Activated CD8-positive, alpha-beta memory T cell treated with anti-CD3 and anti-CD28 coated beads for 36 hours (primary cell): ENCODE results near the gene HK2. TPM values are rescaled to one million over a fixed set of nuclear protein-coding genes. Genes with fewer than 3 reads are reported as not detected.
"Not testable (repeated sequence)": the region's sequence is repeated elsewhere in the genome, so short reads cannot be mapped to it uniquely, and the experiment has no call there.

Source experiments
- CTCF ChIA-PET: fragments of 350-600 bp; sonication (Branson Sonifier 250); formaldehyde crosslinking; loops from one replicate; lab custom pipeline; 2021; ENCODE audit warnings: antibody characterized with exemption; lab: Charles Lee
- POLR2A ChIA-PET: fragments of 350-600 bp; sonication (Branson Sonifier 250); formaldehyde crosslinking; loops from one replicate; lab custom pipeline; 2021; ENCODE audit warnings: antibody characterized with exemption; lab: Charles Lee
- total RNA-seq, 2 experiments: library from RNA; stranded (reverse); gene quantifications; one replicate each; pipeline ENCODE4 v1.2.3, GENCODE V29; 2021

Gene HK2
- total RNA-seq, 2 experiments from 2014 or later = 104 to 107 TPM

- CTCF ChIA-PET = no interaction called here
- POLR2A ChIA-PET = no interaction called here
Observed at GRCh38 chr2:74887960-74888700, 54.2 kb downstream of the HK2 start.

- ChIA-PET POLR2A (no interaction called here), CTCF (no interaction called here)
Observed at GRCh38 chr2:74889159-74889558, 55.2 kb downstream of the HK2 start.

- POLR2A ChIA-PET = no interaction called here
- CTCF ChIA-PET = no interaction called here
Observed at GRCh38 chr2:74890711-74891110, 56.8 kb downstream of the HK2 start.

- ChIA-PET CTCF (no interaction called here), POLR2A (no interaction called here)
Observed at GRCh38 chr2:74891136-74891764, 57.3 kb downstream of the HK2 start.

- CTCF ChIA-PET, POLR2A ChIA-PET: not testable (repeated sequence)
Observed at GRCh38 chr2:74891816-74892215, 57.9 kb downstream of the HK2 start.

GRCh38 chr2:74892609-74893008 lies 58.7 kb downstream of the HK2 start:
- ChIA-PET POLR2A (no interaction called here), CTCF (no interaction called here)

GRCh38 chr2:74893332-74893731 lies 59.4 kb downstream of the HK2 start:
- ChIA-PET CTCF (no interaction called here), POLR2A (no interaction called here)

- CTCF ChIA-PET = no interaction called here
- POLR2A ChIA-PET = interaction anchor here (0.5 kb wide), 1 partner anchor 70 kb away, joined by 3 read pairs; no protein-coding TSS in a partner anchor
Observed at GRCh38 chr2:74894272-74894981, 60.5 kb downstream of the HK2 start.

GRCh38 chr2:74895001-74895400 lies 61.1 kb downstream of the HK2 start:
- ChIA-PET POLR2A (no interaction called here), CTCF (no interaction called here)

- POLR2A ChIA-PET = no interaction called here
- CTCF ChIA-PET = no interaction called here
Observed at GRCh38 chr2:74896232-74896631, 62.3 kb downstream of the HK2 start.

GRCh38 chr2:74900225-74900624 lies 66.3 kb downstream of the HK2 start:
- CTCF ChIA-PET = interaction anchor here (0.7 kb wide), 2 partner anchors 185 to 771 kb away, joined by 4 to 5 read pairs; no protein-coding TSS in a partner anchor
- POLR2A ChIA-PET = interaction anchor here (0.6 kb wide), 1 partner anchor 681 kb away, joined by 5 read pairs; no protein-coding TSS in a partner anchor

GRCh38 chr2:74902281-74902860 lies 68.4 kb downstream of the HK2 start:
- ChIA-PET CTCF (no interaction called here), POLR2A (no interaction called here)

- POLR2A ChIA-PET = no interaction called here
- CTCF ChIA-PET = no interaction called here
Observed at GRCh38 chr2:74906395-74906794, 72.5 kb downstream of the HK2 start.

- POLR2A ChIA-PET = not testable (repeated sequence)
- CTCF ChIA-PET = interaction anchor here (0.6 to 1.1 kb wide), 2 partner anchors 12 to 391 kb away, joined by 3 read pairs; no protein-coding TSS in a partner anchor
Observed at GRCh38 chr2:74907560-74907959, 73.6 kb downstream of the HK2 start.

- ChIA-PET CTCF (interaction anchor here (1.1 kb wide), 1 partner anchor 10 kb away, joined by 3 read pairs; no protein-coding TSS in a partner anchor), POLR2A (no interaction called here)
Observed at GRCh38 chr2:74908748-74909444, 75.0 kb downstream of the HK2 start.

GRCh38 chr2:74910245-74910644 lies 76.3 kb downstream of the HK2 start:
- CTCF ChIA-PET = no interaction called here
- POLR2A ChIA-PET = no interaction called here

- POLR2A ChIA-PET = no interaction called here
- CTCF ChIA-PET = no interaction called here
Observed at GRCh38 chr2:74911061-74911460, 77.1 kb downstream of the HK2 start.

GRCh38 chr2:74915743-74916142 lies 81.8 kb downstream of the HK2 start:
- POLR2A ChIA-PET = no interaction called here
- CTCF ChIA-PET = no interaction called here

- POLR2A ChIA-PET = no interaction called here
- CTCF ChIA-PET = no interaction called here
Observed at GRCh38 chr2:74916394-74916793, 82.5 kb downstream of the HK2 start.
